WTC11 (cell line): ENCODE results near the gene SHROOM3. TPM values are rescaled to one million over a fixed set of nuclear protein-coding genes. Genes with fewer than 3 reads are reported as not detected.

Source experiments
- ATAC-seq: fragments of 200-7000 bp; cut with Tn5 transposase; 2 replicates; pipeline ENCODE4 v1.10.0; 2021; ENCODE audit warnings: mild to moderate bottlenecking, moderate library complexity
- CTCF ChIA-PET: fragments of 300-600 bp; sonication (Branson Sonifier 250); formaldehyde crosslinking; loops from one replicate; lab custom pipeline; 2021; ENCODE audit warnings: antibody characterized with exemption; lab: Charles Lee
- POLR2A ChIA-PET: fragments of 350-600 bp; sonication (Branson Sonifier 250); formaldehyde crosslinking; loops from one replicate; lab custom pipeline; 2021; ENCODE audit warnings: antibody characterized with exemption; lab: Charles Lee
- DNase-seq: peaks from one replicate; pipeline ENCODE4 v3.0.0; 2021; ENCODE audit warnings: low spot score
- H3K27ac Mint-ChIP-seq: 2 replicates; pipeline ENCODE4 v1.8.0; 2021; ENCODE audit warnings: mixed read lengths
- H3K27me3 Mint-ChIP-seq: 2 replicates; pipeline ENCODE4 v1.8.0; 2021; ENCODE audit warnings: low read depth, mild to moderate bottlenecking, moderate library complexity, mixed read lengths
- H3K36me3 Mint-ChIP-seq: 2 replicates; pipeline ENCODE4 v1.8.0; 2021; ENCODE audit warnings: mixed read lengths
- H3K4me1 Mint-ChIP-seq: 2 replicates; pipeline ENCODE4 v1.8.0; 2022; ENCODE audit warnings: mixed read lengths
- H3K4me3 Mint-ChIP-seq: 2 replicates; pipeline ENCODE4 v1.8.0; 2021; ENCODE audit warnings: mild to moderate bottlenecking, moderate library complexity, mixed read lengths
- H3K9me3 Mint-ChIP-seq: 2 replicates; pipeline ENCODE4 v1.8.0; 2021; ENCODE audit warnings: mixed read lengths
- ELF4 ChIP-seq: sonication (generic); formaldehyde crosslinking; IDR thresholded peaks from 2 replicates; pipeline ENCODE4 v1.8.1; 2022; ENCODE audit warnings: low read depth, mild to moderate bottlenecking, moderate library complexity, missing genetic modification reagents
- ESRRA ChIP-seq: sonication (generic); formaldehyde crosslinking; IDR thresholded peaks from 2 replicates; pipeline ENCODE4 v1.8.1; 2022; ENCODE audit warnings: mild to moderate bottlenecking, missing genetic modification reagents, borderline replicate concordance
- GRHL2 ChIP-seq: fragments of 250-450 bp; sonication (Bioruptor Pico); IDR thresholded peaks from 2 replicates; pipeline ENCODE4 v1.8.0; 2022; ENCODE audit warnings: mild to moderate bottlenecking, moderate library complexity; ENCODE audit not compliant: insufficient replicate concordance, severe bottlenecking
- MXD4 ChIP-seq: fragments of 250-450 bp; sonication (Bioruptor Pico); IDR thresholded peaks from 2 replicates; pipeline ENCODE4 v1.8.0; 2021; ENCODE audit warnings: mild to moderate bottlenecking, moderate library complexity, borderline replicate concordance
- OVOL2 ChIP-seq: fragments of 250-450 bp; sonication (Bioruptor Pico); IDR thresholded peaks from 2 replicates; pipeline ENCODE4 v1.9.0; 2021; ENCODE audit warnings: mild to moderate bottlenecking, borderline replicate concordance
- SOX15 ChIP-seq: fragments of 250-450 bp; sonication (Bioruptor Pico); IDR thresholded peaks from 2 replicates; pipeline ENCODE4 v1.9.0; 2021; ENCODE audit warnings: mild to moderate bottlenecking
- TEAD1 ChIP-seq: sonication (generic); formaldehyde crosslinking; IDR thresholded peaks from 2 replicates; pipeline ENCODE4 v1.8.0; 2022; ENCODE audit warnings: mild to moderate bottlenecking, missing genetic modification reagents
- USF1 ChIP-seq: sonication (generic); formaldehyde crosslinking; IDR thresholded peaks from 2 replicates; pipeline ENCODE4 v1.8.0; 2022; ENCODE audit warnings: mild to moderate bottlenecking, missing genetic modification reagents
- ZMAT4 ChIP-seq: fragments of 250-450 bp; sonication (Bioruptor Pico); IDR thresholded peaks from 2 replicates; pipeline ENCODE4 v1.9.0; 2021; ENCODE audit warnings: mild to moderate bottlenecking
- ZNF138 ChIP-seq: sonication (generic); formaldehyde crosslinking; conservative IDR thresholded peaks from 2 replicates; pipeline ENCODE4 v1.8.1; 2022; ENCODE audit warnings: mild to moderate bottlenecking, moderate library complexity, missing genetic modification reagents
- total RNA-seq: library from RNA; stranded (reverse); gene quantifications from 3 replicates; pipeline ENCODE4 v1.2.3, GENCODE V29; 2021
- TF ChIP-seq, protein P1 (sequence below): sonication (generic); formaldehyde crosslinking; IDR thresholded peaks from 2 replicates; pipeline ENCODE4 v1.8.1; 2023; ENCODE audit warnings: mild to moderate bottlenecking, missing genetic modification reagents, borderline replicate concordance
- TF ChIP-seq, protein P2 (sequence below): fragments of 250-450 bp; sonication (Bioruptor Pico); IDR thresholded peaks from 2 replicates; pipeline ENCODE4 v1.9.0; 2021; ENCODE audit warnings: mild to moderate bottlenecking, borderline replicate concordance
- TF ChIP-seq, protein P3 (sequence below): sonication (generic); formaldehyde crosslinking; IDR thresholded peaks from 2 replicates; pipeline ENCODE4 v1.8.0; 2022; ENCODE audit warnings: mild to moderate bottlenecking, missing genetic modification reagents
- TF ChIP-seq, protein P4 (sequence below): fragments of 250-450 bp; sonication (Bioruptor Pico); IDR thresholded peaks from 2 replicates; pipeline ENCODE4 v1.9.0; 2021; ENCODE audit warnings: moderate library complexity, mild to moderate bottlenecking, inconsistent platforms, borderline replicate concordance

Gene SHROOM3
- total RNA-seq, 1 experiment from 2014 or later, result 71.9 TPM

DNA sequence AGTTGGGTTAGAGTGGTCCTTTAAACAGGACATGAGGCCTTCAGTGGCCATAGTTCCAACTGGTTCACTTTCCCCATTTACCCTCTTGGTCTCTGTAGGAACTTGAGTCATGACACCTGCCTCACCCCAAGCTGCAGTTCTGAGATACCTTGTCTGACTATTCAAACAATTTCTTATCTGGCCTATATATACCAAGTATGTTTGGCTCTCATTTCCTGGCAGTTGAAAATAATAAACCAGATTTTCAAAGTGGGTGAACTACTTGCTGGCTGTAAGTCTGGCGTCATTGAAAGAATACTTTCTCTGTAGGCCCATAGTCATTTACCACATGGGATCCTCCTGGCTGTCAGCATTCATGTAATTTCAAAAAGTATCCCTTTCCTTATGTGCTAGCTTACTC is 228.8 kb downstream of the SHROOM3 start (continued):
- TF ChIP-seq, protein P1, sequence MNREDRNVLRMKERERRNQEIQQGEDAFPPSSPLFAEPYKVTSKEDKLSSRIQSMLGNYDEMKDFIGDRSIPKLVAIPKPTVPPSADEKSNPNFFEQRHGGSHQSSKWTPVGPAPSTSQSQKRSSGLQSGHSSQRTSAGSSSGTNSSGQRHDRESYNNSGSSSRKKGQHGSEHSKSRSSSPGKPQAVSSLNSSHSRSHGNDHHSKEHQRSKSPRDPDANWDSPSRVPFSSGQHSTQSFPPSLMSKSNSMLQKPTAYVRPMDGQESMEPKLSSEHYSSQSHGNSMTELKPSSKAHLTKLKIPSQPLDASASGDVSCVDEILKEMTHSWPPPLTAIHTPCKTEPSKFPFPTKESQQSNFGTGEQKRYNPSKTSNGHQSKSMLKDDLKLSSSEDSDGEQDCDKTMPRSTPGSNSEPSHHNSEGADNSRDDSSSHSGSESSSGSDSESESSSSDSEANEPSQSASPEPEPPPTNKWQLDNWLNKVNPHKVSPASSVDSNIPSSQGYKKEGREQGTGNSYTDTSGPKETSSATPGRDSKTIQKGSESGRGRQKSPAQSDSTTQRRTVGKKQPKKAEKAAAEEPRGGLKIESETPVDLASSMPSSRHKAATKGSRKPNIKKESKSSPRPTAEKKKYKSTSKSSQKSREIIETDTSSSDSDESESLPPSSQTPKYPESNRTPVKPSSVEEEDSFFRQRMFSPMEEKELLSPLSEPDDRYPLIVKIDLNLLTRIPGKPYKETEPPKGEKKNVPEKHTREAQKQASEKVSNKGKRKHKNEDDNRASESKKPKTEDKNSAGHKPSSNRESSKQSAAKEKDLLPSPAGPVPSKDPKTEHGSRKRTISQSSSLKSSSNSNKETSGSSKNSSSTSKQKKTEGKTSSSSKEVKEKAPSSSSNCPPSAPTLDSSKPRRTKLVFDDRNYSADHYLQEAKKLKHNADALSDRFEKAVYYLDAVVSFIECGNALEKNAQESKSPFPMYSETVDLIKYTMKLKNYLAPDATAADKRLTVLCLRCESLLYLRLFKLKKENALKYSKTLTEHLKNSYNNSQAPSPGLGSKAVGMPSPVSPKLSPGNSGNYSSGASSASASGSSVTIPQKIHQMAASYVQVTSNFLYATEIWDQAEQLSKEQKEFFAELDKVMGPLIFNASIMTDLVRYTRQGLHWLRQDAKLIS (CRISPR knock-in tag), result no peak

GRCh38 chr4:76665153-76665552 is 230.1 kb downstream of the SHROOM3 start:
- H3K27me3 Mint-ChIP-seq, result no peaks in the 10 kb centered on the region
- H3K4me1 Mint-ChIP-seq, result no peaks in the 10 kb centered on the region
- POLR2A ChIA-PET, result no interaction called here
- CTCF ChIA-PET, result no interaction called here
- H3K4me3 Mint-ChIP-seq, result no peak overlapping the region
- TF ChIP-seq ZNF138 (CRISPR knock-in tag) (no peak), OVOL2 (CRISPR knock-in tag) (no peak)
- no peaks in the 10 kb centered on the region for H3K36me3 Mint-ChIP-seq
- H3K27ac Mint-ChIP-seq, result no peak overlapping the region
- H3K9me3 Mint-ChIP-seq, result no peaks in the 10 kb centered on the region
- no peak for DNase-seq
- ATAC-seq, result no peak

DNA sequence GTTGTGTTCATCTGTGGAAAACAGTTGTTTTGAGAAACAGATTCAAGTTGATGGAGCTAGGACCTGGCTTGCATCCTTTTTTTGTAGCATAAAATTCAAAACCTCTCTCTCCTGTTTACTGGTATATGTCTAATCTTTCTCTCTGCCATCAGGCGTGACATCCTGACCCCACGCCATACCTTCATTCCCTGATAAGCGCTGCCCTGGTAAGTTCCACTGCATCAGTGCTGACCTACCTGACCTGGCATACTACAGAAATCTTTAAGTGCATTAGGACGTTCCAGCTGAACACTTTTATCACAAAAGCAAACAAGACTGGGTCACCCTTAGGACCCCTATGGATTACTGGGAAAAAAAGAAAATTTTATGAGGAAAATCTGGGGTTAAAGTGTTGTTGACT is 230.7 kb downstream of the SHROOM3 start:
- no peaks in the 10 kb centered on the region for H3K36me3 Mint-ChIP-seq
- H3K27me3 Mint-ChIP-seq, result no peaks in the 10 kb centered on the region
- DNase-seq (no peak), ATAC-seq (no peak)
- H3K4me3 Mint-ChIP-seq, result no peak overlapping the region
- no peak overlapping the region for H3K27ac Mint-ChIP-seq
- ChIA-PET POLR2A (no interaction called here), CTCF (no interaction called here)
- no peaks in the 10 kb centered on the region for H3K9me3 Mint-ChIP-seq
- H3K4me1 Mint-ChIP-seq, result no peaks in the 10 kb centered on the region
- TF ChIP-seq, protein P2, sequence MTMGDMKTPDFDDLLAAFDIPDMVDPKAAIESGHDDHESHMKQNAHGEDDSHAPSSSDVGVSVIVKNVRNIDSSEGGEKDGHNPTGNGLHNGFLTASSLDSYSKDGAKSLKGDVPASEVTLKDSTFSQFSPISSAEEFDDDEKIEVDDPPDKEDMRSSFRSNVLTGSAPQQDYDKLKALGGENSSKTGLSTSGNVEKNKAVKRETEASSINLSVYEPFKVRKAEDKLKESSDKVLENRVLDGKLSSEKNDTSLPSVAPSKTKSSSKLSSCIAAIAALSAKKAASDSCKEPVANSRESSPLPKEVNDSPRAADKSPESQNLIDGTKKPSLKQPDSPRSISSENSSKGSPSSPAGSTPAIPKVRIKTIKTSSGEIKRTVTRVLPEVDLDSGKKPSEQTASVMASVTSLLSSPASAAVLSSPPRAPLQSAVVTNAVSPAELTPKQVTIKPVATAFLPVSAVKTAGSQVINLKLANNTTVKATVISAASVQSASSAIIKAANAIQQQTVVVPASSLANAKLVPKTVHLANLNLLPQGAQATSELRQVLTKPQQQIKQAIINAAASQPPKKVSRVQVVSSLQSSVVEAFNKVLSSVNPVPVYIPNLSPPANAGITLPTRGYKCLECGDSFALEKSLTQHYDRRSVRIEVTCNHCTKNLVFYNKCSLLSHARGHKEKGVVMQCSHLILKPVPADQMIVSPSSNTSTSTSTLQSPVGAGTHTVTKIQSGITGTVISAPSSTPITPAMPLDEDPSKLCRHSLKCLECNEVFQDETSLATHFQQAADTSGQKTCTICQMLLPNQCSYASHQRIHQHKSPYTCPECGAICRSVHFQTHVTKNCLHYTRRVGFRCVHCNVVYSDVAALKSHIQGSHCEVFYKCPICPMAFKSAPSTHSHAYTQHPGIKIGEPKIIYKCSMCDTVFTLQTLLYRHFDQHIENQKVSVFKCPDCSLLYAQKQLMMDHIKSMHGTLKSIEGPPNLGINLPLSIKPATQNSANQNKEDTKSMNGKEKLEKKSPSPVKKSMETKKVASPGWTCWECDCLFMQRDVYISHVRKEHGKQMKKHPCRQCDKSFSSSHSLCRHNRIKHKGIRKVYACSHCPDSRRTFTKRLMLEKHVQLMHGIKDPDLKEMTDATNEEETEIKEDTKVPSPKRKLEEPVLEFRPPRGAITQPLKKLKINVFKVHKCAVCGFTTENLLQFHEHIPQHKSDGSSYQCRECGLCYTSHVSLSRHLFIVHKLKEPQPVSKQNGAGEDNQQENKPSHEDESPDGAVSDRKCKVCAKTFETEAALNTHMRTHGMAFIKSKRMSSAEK, result no peak
- TF ChIP-seq MXD4 (no peak), USF1 (CRISPR knock-in tag) (no peak), GRHL2 (CRISPR knock-in tag) (no peak), ELF4 (CRISPR knock-in tag) (no peak), ESRRA (CRISPR knock-in tag) (no peak), TEAD1 (no peak), SOX15 (CRISPR knock-in tag) (no peak), ZMAT4 (CRISPR knock-in tag) (no peak)
- TF ChIP-seq, protein P3, sequence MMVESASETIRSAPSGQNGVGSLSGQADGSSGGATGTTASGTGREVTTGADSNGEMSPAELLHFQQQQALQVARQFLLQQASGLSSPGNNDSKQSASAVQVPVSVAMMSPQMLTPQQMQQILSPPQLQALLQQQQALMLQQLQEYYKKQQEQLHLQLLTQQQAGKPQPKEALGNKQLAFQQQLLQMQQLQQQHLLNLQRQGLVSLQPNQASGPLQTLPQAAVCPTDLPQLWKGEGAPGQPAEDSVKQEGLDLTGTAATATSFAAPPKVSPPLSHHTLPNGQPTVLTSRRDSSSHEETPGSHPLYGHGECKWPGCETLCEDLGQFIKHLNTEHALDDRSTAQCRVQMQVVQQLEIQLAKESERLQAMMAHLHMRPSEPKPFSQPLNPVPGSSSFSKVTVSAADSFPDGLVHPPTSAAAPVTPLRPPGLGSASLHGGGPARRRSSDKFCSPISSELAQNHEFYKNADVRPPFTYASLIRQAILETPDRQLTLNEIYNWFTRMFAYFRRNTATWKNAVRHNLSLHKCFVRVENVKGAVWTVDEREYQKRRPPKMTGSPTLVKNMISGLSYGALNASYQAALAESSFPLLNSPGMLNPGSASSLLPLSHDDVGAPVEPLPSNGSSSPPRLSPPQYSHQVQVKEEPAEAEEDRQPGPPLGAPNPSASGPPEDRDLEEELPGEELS (CRISPR knock-in tag), result no peak
- TF ChIP-seq, protein P4, sequence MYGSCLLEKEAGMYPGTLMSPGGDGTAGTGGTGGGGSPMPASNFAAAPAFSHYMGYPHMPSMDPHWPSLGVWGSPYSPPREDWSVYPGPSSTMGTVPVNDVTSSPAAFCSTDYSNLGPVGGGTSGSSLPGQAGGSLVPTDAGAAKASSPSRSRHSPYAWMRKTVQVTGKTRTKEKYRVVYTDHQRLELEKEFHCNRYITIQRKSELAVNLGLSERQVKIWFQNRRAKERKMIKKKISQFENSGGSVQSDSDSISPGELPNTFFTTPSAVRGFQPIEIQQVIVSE (CRISPR knock-in tag), result no peak
